Bone marrow (tissue), 2 donors: ENCODE data around the gene OR6C68.
"Not testable (repeated sequence)": the region's sequence is repeated elsewhere in the genome, so short reads cannot be mapped to it uniquely, and the experiment has no call there.

Experiments
- DNase-seq, 2 donors: peaks; one replicate each; lab custom pipeline; 2025; lab: John Stamatoyannopoulos, UW

The OR6C68 gene

DNA sequence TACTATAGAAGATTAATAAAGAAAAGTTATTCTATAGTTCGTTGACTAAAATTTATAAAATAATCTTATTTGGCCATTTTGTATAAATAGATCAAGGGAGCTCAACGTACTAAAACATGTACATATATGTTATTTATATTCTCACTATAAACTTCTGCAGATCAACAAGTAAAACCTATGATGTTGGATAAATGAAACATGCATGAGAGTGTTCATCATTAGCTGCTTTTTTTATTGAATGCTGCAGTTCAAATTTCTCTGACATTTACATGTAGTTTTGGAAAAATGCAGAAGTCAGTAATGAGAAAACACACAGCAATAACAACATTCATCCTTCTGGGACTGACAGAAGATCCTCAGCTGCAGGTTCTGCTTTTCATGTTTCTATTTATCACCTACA lies at the start of gene OR6C68:
Gene OR6C68 (plus strand): TSS at position 301 of the 400 bp plus-strand sequence. CDS start 0 bp downstream, at position 301.
- DNase-seq, result no peak

- no peak for DNase-seq
Observed at GRCh38 chr12:55443776-55444175, 48.4 kb upstream of the OR6C68 start, which contains the start of gene OR6C2. Gene OR6C2 (plus strand): TSS chr12:55444076. CDS start chr12:55452214, 8,138 bp downstream.

DNA sequence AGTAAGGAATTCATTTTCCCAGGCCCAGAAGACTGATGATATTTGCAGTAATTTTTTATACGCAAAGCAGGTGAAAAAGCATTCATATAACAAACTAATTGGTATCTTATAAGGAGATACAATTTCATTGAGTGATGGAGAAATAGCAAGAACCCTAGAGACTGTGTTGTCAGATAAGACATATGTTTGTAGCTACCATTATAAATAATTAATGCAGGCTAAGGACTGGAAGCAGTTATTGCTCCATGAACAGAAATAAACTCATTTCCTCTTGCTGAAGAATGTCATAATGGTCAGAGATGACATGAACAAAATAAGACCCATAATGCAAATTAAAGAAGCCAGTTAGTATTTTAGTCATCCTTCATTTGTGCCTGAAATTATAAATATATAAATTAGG lies 46.8 kb upstream of the OR6C68 start:
- no peak for DNase-seq

DNA sequence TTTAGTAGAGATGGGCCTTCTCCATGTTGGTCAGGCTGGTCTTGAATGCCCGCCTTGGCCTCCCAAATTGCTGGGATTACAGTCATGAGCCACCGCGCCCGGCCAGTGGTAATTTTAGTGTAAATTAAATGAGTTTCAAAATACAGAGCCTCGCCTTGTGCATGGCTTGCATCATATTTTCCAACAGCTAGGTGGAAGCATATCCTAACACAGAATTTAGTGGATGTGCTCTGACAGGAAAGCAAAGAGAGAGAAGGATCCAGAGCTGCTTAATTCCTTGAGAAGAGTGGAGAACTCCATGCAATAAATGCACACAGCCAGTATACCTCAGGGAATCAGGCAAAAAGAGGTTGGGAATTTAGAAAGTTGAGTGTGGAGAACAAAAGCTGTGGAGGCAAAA lies 45.9 kb upstream of the OR6C68 start:
- DNase-seq, result no peak

DNA sequence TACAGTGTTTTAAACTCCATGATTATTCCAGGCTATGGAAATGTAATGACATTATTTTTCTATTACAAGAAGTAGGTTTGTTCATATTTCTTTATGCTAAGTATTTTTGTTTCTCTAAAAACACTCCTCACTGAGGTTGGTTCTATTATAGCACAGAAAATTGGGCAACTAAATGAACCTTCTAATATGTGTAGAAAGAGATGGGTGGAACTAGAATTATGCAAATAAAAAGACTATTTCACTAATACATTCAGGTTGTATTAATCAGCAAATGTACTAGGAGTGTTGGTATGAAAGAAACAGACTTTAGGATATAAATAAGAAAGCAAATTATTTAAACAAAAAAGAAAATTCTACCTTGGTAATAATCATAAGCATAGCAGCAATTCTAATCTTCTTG lies 43.4 kb upstream of the OR6C68 start:
- no peak for DNase-seq

- DNase-seq, result not testable (repeated sequence)
Observed at GRCh38 chr12:55464926-55465325, 27.3 kb upstream of the OR6C68 start.

GRCh38 chr12:55467836-55468235 lies 24.3 kb upstream of the OR6C68 start:
- no peak for DNase-seq

GRCh38 chr12:55469291-55469690 lies 22.9 kb upstream of the OR6C68 start:
- DNase-seq, result no peak

GRCh38 chr12:55470088-55470829 lies 21.9 kb upstream of the OR6C68 start, which contains the start of gene OR6C70:
Gene OR6C70 (minus strand): TSS chr12:55470138. CDS start chr12:55470138, 0 bp downstream.
- DNase-seq, result no peak

DNA sequence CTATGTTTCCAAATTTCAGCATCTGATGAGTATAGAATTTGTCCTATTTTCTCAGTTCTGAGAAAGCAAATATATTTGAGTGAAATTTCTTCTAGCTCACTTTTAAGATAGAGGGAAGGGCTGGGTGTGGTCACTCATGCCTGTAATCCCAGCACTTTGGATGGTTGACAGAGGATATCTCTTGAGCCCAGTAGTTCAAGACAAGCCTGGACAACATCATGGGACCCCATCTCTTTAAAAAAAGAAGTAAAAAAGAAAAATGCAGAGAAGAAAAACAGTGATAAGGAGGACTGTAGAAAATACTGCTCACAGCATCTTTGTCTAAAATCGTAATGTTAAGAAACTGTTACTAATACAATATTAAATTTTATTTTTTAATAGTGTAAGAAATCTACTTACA lies 19.9 kb upstream of the OR6C68 start:
- DNase-seq, result no peak

- not testable (repeated sequence) for DNase-seq
Observed at GRCh38 chr12:55479136-55479535, 13.0 kb upstream of the OR6C68 start.

DNA sequence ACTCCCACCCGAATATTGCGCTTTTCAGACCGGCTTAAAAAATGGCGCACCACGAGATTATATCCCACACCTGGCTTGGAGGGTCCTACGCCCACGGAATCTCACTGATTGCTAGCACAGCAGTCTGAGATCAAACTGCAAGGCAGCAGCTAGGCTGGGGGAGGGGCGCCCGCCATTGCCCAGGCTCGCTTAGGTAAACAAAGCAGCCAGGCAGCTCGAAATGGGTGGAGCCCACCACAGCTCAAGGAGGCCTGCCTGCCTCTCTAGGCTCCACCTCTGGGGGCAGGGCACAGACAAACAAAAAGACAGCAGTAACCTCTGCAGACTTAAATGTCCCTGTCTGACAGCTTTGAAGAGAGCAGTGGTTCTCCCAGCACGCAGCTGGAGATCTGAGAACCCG lies 7.9 kb upstream of the OR6C68 start:
- not testable (repeated sequence) for DNase-seq

DNA sequence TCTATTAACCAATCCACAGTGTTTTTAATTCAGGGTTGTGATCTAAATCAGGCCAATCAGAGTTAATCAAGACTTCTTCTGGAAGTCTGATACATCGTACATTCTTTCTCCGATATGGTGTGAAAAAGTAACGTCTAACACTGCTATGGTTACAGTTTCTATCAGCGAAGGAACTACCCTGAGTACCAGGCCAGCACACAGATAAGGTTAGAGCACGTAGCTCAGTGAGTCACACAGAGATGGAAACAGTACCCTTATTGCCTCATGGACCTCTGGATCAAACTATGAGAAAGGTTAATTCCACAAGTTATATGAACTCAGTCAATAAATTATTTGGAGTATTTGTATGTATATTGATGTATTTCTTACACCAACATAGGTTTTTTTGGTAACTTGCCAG lies 3.3 kb downstream of the OR6C68 start:
- DNase-seq, result no peak

- no peak for DNase-seq
Observed at GRCh38 chr12:55499231-55499630, 7.1 kb downstream of the OR6C68 start.

- no peak for DNase-seq
Observed at GRCh38 chr12:55499810-55500252, 7.7 kb downstream of the OR6C68 start.

DNA sequence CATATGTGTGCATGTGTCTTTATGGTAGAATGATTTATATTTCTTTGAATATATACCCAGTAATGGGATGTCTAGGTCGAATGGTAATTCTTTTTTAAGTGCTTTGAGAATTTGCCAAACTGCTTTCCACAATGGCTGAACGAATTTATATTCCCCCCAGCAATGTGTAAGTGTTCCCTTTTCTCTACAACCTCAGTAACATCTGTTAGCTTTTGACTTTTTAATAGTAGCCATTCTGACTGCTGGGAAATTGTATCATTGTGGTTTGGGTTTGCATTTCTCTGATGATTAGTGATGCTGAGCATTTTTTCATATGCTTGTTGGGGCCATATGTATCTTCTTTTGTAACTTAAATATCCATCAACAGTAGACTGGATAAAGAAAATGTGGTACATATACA lies 9.4 kb downstream of the OR6C68 start:
- no peak for DNase-seq

DNA sequence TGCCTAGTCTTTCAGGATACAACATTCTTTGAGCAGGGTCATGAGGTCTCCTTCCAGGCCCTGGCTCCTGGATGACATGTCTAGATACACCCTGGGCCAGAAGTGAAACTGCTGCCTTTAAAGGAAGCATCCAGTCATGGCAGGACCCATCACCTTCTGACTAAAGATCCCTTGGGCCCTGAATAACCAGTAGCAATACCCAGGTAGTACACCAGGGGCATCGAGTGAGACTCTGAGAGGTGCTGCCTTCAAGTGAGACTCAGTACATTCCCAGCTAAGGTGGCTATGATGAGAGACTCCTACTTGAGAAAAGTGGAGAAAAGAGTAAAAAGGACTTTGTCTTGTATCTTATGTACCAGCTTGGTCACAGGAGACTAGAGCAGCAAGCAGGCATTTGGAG lies 23.5 kb downstream of the OR6C68 start:
- DNase-seq, result no peak

GRCh38 chr12:55516391-55516790 lies 24.2 kb downstream of the OR6C68 start:
- no peak for DNase-seq
